ENCODE measurements around the gene SSB.
"Not testable (repeated sequence)": the region's sequence is repeated elsewhere in the genome, so short reads cannot be mapped to it uniquely, and the experiment has no call there.

The SSB gene

DNA sequence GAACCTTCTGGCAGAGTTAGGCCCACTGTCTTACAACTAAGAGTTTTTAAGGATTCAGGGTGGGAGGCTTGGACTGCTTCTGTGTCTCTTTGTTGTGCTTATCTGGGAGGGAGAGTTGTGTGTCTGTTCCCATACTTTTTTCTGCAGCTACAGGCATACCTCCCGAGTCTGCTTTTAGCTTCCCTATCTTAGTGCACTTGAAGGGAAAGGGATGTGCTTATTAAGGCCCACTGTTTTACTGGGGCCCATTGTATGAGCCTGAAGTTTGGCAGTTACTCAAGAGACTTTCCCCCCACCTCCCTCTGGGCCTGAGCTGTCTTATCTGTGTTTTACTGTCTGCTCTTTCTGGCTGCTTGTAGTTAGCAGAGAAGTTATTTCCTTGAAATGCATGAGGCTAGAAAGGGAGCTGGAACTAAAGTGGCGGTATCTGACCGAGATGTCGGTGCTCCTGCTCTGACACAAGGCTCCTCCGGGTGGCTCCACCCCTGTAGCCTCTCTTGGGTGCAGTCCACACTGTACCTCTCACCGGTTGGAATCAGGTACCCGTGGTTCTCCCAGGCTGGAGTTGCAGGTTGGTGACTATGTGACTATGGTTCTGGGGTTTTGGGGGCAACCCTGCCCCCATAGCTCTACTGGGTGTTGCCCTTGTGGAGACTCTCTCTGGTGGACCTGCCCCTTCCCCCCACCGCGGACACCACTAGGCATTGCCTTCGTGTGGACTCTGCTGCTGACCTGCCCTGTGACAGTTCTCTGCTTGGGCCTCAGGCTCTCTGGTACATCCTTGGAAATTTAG lies 41.5 kb downstream of the SSB start:
- DNase-seq: no peak

GRCh38 chr2:169840747-169841142 lies 42.1 kb downstream of the SSB start:
- no peak for DNase-seq

- DNase-seq: not testable (repeated sequence)
Measured at GRCh38 chr2:169841625-169842024, 43.0 kb downstream of the SSB start.

- no peak for DNase-seq
Measured at GRCh38 chr2:169845016-169845415, 46.3 kb downstream of the SSB start.

- not testable (repeated sequence) for DNase-seq
Measured at GRCh38 chr2:169848959-169849693, 50.5 kb downstream of the SSB start.

DNA sequence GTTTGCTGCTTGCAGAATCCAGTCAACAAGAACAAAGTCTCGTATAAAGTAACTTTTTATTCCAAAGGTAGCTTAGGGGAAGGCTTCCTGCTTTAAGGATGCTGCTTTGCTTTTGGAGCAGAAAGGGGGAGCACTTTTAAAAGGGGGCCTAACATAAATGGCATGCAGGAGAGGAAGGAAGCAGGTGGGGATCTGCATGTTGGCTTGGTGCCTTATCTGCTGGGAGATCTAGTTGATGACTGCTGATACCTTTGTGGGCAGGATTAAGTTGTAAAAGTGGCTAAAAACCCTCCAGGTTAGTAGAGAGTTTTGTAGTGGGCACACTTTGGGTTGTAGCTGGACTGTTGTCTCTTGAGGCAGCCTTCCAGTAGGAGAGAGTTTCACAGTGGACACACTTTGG lies 51.0 kb downstream of the SSB start:
- DNase-seq: no peak

- DNase-seq: no peak
Measured at GRCh38 chr2:169853041-169853668, 54.5 kb downstream of the SSB start.

DNA sequence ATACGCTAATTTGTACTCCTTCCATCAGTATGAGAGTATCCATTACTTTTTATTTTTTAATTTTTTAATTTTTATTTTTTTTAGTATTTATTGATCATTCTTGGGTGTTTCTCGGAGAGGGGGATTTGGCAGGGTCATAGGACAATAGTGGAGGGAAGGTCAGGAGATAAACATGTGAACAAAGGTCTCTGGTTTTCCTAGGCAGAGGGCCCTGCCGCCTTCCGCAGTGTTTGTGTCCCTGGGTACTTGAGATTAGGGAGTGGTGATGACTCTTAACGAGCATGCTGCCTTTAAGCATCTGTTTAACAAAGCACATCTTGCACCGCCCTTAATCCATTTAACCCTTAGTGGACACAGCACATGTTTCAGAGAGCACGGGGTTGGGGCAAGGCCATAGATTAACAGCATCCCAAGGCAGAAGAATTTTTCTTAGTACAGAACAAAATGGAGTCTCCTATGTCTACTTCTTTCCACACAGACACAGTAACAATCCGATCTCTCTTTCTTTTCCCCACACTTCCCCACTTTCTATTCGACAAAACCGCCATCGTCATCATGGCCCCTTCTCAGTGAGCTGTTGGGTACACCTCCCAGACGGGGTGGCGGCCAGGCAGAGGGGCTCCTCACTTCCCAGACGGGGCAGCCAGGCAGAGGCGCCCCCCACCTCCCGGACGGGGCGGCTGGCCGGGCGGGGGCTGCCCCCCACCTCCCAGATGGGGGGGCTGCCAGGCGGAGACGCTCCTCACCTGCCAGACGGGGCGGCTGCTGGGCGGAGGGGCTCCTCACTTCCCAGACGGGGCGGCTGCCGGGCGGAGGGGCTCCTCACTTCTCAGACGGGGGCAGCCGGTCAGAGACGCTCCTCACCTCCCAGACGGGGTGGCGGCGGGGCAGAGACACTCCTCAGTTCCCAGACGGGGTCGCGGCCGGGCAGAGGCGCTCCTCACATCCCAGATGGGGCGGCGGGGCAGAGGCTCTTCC lies 56.9 kb downstream of the SSB start:
- not testable (repeated sequence) for DNase-seq

- no peak for DNase-seq
Measured at GRCh38 chr2:169859423-169859822, 60.8 kb downstream of the SSB start.

GRCh38 chr2:169860149-169860548 lies 61.5 kb downstream of the SSB start:
- DNase-seq: no peak

Data from EL (cell line).